Measurements from ENCODE around the gene SH3BP5.
A peak's percentile ranks its signal among the peaks of the same experiment; 100 is the strongest.
"Not testable (repeated sequence)": the region's sequence is repeated elsewhere in the genome, so short reads cannot be mapped to it uniquely, and the experiment has no call there.

SH3BP5 gene, protein sequence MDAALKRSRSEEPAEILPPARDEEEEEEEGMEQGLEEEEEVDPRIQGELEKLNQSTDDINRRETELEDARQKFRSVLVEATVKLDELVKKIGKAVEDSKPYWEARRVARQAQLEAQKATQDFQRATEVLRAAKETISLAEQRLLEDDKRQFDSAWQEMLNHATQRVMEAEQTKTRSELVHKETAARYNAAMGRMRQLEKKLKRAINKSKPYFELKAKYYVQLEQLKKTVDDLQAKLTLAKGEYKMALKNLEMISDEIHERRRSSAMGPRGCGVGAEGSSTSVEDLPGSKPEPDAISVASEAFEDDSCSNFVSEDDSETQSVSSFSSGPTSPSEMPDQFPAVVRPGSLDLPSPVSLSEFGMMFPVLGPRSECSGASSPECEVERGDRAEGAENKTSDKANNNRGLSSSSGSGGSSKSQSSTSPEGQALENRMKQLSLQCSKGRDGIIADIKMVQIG

GRCh38 chr3:15332405-15333098 lies at the start of gene SH3BP5:
Gene SH3BP5, minus strand, starts transcription at chr3:15332586. Its CDS starts 178 bp downstream, at chr3:15332408.
- peak in 1 of 2 experiments; percentile 52 for DNase-seq

DNA sequence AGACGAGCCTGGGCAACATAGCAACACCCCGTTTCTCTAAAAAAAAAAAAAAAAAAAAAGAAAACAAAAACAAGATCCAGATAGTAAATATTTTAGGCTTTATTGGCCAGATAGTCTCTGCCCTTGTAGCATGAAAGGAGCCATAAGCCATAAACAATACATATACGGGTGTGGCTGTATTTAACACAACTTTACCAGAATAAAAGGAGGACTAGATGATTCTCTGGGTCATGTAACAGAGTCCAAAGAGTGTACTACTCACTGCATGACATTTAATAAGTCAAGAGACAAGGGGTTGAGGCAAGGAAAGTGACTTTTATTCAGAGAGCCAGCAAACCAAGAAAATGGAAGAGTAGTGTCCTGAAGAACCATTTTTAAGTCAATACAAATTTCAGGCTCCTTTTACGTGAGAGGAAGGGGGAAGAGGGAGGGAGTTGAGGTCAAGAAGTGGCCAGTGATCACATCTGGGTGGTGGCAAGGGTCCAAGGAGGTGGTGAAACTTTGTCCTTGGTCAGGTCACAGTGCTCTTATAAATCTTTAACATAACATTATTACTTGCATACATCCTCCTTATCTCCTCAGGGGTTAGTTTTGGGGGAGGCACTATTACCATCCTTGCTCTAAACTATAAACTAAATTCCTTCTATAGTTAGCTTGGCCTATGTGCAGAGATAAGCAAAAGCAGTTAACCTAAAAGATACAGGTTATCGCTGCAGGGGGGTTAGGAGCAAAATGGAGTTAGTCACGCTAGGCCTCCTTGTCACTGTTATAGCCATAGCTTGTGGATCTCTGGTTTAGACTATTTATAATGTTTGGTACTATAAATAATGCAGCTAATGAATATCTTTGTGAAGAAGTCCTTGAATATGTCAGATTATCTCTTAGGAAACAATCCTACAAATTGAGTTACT lies 48.8 kb upstream of the SH3BP5 start:
- no peak for DNase-seq

DNA sequence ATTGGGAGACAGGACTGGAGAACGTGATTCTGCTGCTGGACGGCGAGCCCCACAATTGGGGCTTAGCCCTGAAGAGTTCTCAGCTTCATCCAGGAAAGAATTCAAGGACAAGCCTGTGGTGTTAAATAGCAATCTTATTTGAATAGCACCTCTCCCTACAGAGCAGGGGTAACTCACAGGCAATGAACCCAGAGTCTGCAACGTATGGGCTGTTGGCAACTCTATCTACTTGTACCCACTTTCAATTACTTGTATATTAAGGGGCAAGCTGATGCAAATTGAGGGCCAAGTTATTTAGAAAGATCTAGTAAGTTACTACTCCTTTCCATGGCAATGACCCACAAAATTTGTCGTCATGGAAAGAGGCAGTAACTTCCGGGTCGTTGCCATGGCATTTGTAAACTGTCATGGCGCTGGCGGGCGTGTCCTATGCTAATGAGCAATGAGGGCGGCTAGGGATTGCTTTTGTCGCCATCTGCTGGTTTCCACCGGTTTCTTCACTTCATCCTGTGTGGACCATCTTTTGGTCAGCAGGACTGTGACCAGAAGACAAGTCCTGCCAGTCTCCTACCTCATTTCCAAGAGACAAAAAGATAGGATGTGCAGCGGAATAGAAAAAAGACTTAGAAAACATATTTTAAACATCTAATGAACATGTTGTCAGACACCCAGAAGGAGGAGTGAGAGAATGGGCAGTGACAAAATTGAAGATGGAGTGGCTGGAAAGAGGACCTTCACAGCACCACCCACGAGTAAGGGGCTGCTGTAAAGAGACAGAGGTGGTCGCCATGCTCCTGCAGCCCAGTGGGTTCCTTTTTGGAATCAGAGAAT lies 45.8 kb upstream of the SH3BP5 start:
- DNase-seq: peak; percentile 80 to 86

DNA sequence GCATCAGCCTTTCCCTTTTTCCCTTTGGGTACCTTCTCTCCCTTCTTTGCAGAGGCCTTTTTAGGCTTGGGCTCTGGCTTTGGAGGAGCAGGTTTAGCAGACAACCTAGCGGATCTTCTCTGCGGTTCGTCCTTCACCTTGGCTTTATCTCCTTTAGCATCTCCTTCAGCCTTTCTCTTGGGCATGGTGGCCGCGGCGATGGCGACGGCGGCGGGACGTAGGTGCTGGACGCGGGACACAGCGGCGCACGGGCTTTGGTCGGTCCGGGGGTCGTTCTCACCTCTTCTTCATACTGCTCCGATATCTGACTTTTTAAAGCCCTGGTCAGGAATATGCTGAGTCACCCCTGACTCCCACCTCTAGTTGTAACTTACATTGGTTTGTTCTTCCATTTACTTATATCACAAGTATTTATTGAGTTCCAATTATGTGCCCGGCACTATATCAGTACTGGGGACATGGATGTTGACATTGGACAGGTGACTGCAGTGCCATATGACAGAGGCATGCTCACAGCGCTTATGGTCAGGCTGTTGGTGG lies 43.1 kb upstream of the SH3BP5 start:
- no peak for DNase-seq

GRCh38 chr3:15372918-15373317 lies 40.5 kb upstream of the SH3BP5 start:
- DNase-seq: no peak

DNA sequence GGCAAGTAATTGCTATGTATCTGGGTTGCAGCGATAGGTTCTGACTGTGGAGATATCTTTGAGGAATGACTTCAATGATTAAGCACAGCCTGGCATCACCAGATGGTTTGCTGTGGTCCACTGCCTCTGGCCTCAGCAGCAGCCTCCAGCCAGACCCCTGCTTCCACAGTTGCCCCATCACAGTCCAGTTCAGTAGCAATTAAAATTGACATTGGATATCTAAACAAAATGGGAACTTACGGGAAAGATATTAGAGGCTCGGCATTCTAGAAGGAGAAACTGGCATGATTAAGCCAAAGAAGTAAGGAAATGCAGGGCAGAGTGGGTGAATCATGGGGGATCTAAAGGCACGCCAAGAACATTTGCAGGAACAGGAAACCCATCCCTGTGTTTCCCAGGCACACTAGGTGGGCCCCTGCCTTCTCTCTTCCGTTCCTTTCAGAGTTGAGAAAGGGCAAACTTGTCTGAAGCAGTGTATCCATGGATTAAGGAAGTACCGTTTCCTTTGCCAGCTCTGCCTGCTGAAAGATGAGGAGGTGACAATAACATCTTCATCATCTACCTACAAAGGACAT lies 36.3 kb upstream of the SH3BP5 start:
- peak in 1 of 2 experiments; percentile 66 for DNase-seq

- no peak for DNase-seq
Observed at GRCh38 chr3:15367059-15367458, 34.7 kb upstream of the SH3BP5 start.

- peak; percentile 33 to 70 for DNase-seq
Observed at GRCh38 chr3:15364078-15364477, 31.7 kb upstream of the SH3BP5 start.

DNA sequence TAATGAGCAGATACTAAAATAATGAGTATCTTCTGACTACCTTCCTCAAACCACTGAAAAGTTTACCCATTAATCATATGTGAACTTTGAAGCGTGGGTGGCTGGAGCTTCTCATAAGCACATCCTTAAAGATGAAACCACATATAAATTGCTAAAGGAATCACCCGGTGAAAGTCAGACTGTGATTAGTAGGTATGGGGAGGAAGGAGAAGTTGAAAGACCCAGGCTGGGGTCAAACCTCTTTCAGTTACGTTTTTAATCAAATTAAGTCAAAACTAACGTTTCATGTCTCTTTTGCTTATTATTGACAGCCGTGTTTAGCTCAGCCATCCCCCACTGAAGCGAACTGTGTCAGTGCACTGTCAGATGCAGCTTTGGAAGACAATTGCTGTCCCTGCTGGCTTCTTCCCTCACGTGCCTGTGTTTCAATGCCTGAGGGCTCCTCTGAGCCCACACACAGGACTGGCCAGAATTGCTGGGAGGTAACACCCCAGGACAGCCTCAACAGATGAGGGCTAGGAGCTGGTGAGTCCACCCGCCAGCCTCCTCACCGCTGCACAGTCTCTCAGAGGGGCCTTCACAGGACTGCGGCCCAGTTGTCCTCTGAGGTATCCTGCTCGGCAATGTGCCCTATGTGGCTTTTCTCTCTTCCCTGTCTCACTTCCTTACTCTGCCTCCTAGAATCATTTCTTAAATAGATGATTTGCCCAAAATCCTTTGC lies 29.3 kb upstream of the SH3BP5 start:
- DNase-seq: no peak

GRCh38 chr3:15360788-15361493 lies 28.6 kb upstream of the SH3BP5 start:
- no peak for DNase-seq

DNA sequence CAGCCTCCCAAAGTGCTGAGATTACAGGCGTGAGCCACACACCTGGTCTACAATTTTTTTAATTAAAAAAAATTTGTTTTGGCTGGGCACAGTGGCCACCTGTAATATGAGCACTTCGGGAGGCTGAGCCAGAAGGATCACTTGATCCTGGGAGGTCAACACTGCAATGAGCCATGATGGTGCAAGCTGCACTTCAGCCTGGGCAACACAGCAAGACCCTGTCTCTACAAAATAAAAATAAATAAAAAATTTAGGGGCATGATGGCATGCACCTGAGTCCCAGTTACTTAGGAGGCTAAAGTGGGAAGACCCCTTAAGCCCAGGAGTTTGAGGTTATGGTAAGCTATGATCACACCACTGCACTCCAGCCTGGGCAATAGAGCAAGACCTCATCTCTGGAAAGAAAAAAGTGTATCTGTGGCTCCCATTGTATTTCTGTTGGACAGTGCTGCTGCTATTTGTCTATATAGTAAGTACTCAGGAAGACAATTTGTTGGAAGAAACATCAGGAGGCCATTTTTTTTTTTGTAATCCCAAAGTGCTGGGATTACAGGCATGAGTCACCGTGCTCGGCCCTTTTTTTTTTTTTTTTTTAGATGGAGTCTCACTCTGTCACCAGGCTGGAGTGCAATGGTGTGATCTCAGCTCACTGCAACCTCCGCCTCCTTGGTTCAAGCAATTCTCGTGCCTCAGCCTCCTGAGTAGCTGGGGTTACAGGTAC lies 27.5 kb upstream of the SH3BP5 start:
- DNase-seq: no peak

GRCh38 chr3:15356651-15357061 lies 24.3 kb upstream of the SH3BP5 start:
- not testable (repeated sequence) for DNase-seq

DNA sequence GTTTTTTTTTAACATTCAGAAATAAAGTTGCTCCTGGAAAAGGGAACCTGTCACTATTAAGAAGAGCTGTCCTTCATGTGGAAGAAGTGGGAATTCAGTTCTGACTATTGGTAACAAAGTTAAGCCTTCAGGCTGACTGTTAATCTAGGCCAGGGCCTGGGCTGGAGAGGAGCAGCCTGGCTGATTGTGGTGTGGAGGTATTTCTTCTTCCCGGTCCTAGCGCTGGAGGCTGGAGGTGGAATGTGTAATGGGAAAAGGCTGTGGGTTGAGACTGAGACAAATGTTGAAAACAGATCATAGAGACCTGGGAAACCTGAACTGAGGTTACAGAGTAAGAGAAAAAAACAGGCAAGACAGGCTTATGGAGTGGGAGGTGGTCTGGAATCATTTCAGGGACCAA lies 23.8 kb upstream of the SH3BP5 start:
- DNase-seq: no peak

GRCh38 chr3:15355086-15355485 lies 22.7 kb upstream of the SH3BP5 start:
- DNase-seq: no peak

GRCh38 chr3:15354485-15354884 lies 22.1 kb upstream of the SH3BP5 start:
- DNase-seq: no peak

- no peak for DNase-seq
Observed at GRCh38 chr3:15350141-15350540, 17.8 kb upstream of the SH3BP5 start.

GRCh38 chr3:15349438-15349837 lies 17.1 kb upstream of the SH3BP5 start:
- not testable (repeated sequence) for DNase-seq

DNA sequence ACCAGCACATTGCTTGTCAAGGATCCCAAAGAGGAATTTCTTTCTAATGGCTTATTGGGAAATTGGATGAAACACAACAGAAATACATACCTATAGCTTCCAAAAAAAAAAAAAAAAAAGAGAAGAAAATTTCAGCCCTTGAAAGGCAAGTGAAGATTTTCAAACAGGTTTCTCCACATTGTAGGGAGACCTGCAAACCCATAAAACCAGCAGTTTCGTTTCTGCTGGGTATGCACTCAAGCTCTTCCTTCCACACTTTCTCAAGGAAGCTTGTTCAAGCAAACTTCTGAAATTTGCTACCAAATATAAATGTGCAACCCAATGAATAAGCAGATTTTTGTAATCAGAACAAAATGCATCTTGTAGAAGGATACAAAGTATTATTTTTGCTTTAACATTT lies 15.9 kb upstream of the SH3BP5 start:
- no peak for DNase-seq

GRCh38 chr3:15347737-15348110 lies 15.3 kb upstream of the SH3BP5 start:
- no peak for DNase-seq

All from NCI-H524 (cell line).